Medulla oblongata (tissue), 1 donor: Measurements from ENCODE around the gene ADAMTSL1.
A peak's percentile ranks its signal among the peaks of the same experiment; 100 is the strongest.

Experiments
- DNase-seq: peaks from one replicate; pipeline ENCODE4 v3.0.0-alpha.2; 2015; ENCODE audit errors: extremely low spot score

ADAMTSL1 gene

DNA sequence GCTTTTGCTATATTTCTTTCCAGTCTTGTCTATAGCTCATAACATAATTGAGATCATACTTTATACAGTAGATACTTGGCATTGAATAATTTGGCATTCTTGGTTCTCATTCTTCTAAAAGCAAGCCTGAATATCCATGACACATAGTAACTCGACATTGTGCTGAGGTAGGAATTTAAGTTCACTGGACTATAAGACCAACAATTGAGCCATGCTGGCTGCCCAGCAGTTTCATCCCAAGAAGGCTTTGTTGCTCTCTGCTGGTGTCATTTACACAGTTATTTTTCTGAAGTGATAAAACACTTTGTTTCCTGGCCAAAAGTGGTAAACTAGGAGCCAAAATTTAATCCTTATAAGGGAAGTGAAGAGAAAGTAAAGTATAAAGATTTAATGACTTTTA lies 192.0 kb downstream of the ADAMTSL1 start:
- DNase-seq = no peak

DNA sequence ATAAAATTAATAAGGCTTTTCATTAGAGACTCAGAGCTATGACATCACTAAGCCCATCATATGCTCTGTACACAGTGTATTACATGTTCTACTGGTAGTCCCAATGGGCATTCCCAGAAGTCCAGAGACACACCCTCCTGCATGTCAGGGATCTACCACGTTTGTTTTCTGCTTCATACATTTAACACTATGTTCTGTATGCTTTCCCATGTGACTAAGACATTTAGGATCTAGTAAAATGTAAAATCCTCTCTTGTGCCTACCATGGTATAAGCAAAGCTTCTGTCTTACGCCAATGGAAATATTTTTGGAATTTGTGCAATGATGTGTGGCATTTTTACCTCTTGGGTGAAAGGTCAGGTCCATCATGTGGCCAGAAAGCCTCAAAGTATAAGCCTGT lies 192.4 kb downstream of the ADAMTSL1 start:
- no peak for DNase-seq

- DNase-seq = no peak
Measured at GRCh38 chr9:18666986-18667772, 193.2 kb downstream of the ADAMTSL1 start.

DNA sequence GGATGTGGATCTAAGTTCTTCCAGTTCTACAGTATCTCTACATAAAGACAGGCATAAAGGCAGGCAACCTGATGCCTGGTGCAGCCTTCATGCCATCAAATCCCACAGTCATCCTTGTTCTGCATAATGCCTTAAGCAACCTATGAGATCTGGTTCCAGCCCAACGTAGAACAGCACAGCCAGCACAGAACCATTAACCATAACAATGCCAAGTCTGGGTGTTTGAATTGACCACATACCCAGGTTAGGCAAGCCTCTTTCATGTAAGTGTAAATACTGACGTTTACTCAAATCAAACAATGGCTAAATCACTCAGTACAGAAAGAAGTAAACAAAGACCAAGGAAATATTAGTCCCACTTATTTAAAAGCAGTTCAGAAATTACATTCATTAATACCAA lies 195.0 kb downstream of the ADAMTSL1 start:
- DNase-seq = no peak

- DNase-seq = no peak
Measured at GRCh38 chr9:18672706-18673105, 198.8 kb downstream of the ADAMTSL1 start.

DNA sequence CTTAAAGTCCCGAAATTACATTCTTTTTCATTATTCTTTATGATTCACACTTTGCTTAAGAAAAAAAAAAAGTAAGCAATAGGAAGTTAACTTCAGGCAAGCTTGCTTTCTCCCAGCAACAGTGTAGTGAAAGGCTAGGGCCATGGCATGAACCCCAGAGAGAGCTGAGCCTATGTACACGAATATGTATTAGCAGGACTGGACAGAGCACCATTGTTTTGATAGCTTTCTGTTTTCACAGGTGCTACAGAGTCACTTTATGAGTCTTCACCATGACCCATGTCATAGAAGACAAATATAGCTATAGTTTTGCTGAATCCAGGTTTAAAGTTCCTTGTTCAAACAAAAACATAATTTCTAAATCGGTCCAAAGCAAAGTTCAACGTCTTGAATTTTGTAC lies 199.2 kb downstream of the ADAMTSL1 start:
- no peak for DNase-seq

DNA sequence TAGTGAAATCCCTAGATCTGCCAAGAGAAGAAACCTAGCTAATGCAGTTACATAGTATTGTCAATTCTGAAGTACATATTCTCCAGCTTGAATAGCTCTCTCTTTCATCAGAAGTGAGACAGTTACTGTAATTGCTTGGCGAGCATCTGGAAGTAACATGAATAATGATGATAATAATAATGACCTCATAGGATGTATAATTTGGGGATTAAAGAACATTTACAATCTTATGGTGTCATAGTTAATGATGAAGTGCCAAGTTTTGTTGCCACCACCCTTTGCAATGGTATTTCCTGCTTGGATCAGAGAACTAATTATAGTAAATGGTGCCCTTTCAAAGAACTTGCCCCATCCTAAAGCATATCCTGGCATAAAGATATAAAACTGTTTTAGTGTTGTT lies 201.4 kb downstream of the ADAMTSL1 start:
- DNase-seq = no peak

- DNase-seq = no peak
Measured at GRCh38 chr9:18675973-18676372, 202.0 kb downstream of the ADAMTSL1 start.

DNA sequence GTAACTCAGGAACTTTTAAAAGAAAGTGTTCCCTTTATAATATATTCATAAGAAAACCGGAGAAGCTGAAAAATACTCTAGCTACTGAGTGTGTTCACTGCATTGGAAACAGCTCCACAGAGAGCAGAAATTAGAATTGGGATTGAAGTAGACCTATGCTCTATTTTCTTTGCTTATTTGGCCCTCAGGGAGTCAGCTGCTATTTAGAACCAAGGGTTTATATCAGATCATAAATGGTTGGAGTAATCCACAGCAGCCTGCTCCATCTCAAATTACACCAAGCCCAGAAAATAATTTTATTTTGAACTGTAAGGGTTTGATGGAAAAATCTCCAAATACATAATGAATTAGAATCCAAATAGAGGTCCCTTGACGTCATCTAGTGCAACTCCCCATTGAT lies 202.6 kb downstream of the ADAMTSL1 start:
- DNase-seq = no peak

DNA sequence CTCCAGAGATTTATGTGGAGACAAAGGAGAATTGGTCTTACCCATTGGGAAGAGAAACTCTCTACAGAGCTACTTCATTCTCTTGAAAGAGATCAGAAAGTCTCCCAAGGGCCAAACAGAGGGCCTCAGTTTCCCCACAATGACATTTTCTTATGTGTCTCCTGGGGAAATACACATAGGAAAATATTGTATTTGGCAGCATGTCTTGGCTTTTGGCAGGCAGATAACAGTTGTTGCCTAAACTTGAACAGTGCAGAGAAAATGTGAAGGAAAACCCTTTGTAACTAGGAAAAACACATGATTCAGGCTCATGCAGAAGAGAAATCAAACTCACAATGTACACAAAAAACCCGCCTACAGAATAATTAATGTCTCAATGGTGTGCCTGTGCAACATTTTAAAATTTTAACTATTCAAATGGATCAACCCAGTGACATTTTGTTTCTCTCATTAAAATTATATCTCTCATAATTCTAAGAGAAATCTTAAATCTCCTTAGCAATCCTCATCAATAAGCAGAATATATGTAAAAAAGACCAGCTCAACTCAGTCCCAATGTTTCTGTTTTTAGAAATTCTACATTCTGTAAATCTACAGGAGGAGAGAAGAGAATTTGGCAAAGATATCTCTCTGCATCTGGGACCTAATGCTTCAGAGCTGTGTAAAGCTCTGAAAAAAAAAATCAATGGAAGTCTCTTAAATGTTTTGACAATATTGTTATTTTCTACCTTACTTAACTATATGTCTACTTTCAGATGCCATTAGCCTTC lies 205.1 kb downstream of the ADAMTSL1 start:
- no peak for DNase-seq

- no peak for DNase-seq
Measured at GRCh38 chr9:18682907-18683306, 209.0 kb downstream of the ADAMTSL1 start.

DNA sequence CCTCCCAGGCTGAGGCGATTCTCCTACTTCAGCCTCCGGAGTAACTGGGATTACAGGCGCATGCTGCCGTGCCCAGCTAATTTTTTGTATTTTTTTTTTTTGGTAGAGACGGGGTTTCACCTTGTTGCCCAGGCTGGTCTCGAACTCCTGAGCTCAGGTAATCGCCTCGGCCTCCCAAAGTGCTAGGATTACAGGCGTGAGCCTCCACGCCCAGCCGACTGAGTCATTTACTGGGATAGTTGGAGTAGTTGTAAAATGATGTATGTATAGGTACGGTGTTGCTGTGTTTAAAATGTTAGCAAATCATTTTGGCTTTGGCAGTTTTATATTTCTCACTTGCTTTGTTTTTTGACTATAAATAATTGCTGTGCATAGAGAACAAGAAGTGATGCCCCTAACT lies 209.4 kb downstream of the ADAMTSL1 start:
- no peak for DNase-seq

- DNase-seq = no peak
Measured at GRCh38 chr9:18683851-18684250, 209.9 kb downstream of the ADAMTSL1 start.

DNA sequence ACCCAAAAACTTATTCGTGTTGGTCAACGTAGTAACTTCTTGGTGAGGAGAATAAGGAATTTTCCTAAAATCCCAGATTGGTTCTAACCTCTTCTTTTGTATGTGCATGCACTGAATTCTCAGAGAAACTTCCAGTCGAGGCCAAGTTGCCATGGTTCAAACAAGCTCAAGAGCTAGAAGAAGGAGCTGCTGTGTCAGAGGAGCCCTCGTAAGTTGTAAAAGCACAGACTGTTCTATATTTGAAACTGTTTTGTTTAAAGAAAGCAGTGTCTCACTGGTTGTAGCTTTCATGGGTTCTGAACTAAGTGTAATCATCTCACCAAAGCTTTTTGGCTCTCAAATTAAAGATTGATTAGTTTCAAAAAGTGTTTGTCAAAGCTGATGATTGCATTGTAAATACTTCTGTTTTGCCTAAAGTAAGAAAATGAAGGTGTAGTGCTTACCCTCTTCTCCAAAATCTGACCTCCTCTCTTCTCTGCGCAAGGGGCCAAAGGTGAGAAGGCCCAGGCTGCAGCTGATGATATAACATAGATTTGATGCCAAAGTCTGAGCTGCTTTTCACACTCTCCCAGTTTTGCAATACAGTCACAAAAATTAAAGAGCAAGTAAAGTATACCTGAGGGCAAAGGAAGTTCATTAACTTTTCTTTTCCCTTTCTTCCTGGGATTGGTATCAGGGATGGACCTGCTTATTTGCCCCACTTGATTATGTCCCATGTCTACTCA lies 210.8 kb downstream of the ADAMTSL1 start:
- DNase-seq = peak; percentile 61

GRCh38 chr9:18688581-18689565 lies 214.9 kb downstream of the ADAMTSL1 start:
- no peak for DNase-seq

DNA sequence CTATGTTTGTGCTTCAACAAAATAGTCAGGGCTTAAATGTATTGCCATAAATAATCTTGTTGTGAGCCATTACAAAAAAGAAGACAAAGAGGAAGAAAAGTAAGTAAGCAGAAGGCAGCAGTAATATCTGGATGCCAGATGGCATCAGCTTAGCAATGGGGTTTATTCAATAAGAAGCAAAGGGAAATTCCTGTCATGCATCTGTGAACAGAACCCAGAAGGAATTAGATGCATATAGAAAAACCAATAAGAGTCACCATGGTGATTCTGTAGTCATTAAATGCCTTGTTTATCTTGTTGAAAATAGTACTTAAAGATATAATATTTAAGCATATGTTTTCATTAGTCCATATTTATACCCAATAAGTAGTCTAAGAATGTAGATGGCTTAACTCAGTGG lies 216.0 kb downstream of the ADAMTSL1 start:
- DNase-seq = no peak

DNA sequence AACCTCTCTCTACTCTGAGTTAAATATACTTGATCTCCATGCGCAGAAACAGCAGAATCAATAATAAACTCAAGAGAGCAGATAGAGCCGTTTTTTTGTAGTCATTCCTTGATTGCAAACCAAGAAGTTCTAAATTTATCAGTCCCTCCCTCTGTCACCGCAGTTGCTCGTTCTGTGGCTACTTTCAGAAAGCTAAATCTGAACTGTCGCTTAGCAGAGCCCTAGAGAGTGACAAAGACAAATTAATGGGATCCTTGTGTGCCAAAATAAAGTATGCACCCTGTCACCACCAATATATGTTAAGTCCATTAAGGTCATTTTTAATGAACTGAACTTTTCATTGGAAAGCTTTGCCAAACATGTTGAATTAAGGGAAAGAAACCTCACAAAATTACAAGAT lies 218.3 kb downstream of the ADAMTSL1 start:
- no peak for DNase-seq

- DNase-seq = no peak
Measured at GRCh38 chr9:18692962-18693361, 219.0 kb downstream of the ADAMTSL1 start.

DNA sequence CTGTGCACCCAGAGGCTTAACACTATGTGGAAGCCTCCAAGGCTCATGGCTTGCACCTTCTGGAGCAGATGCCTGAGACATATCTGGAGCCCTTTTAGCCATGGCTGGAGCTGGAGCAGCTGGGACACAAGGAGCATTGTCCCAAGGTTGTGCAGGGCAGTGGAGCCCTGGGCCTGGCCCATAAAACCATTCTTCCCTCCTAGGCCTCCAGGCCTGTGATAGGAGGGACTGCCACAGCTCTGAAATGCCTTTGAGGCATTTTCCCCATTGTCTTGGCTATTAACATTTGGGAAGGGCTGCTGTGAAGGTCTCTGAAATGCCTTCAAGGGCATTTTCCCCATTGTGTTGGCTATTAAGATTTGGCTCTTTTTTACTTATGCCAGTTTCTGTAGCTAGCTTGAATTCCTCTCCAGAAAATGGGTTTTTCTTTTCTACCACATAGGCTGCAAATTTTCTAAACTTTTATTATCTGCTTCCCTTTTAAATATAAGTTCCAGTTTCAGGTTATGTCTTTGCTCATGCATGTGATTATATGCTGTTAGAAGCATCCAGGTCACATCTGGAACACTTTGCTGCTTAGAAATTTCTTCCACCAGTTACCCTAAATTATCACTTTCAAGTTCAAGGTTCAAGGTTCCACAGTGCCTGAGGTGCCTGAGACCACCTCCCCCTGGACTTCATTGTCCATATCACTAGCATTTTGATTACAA lies 221.2 kb downstream of the ADAMTSL1 start:
- no peak for DNase-seq

- DNase-seq = peak; percentile 28
Measured at GRCh38 chr9:18698992-18699391, 225.0 kb downstream of the ADAMTSL1 start.

- DNase-seq = no peak
Measured at GRCh38 chr9:18699764-18700163, 225.8 kb downstream of the ADAMTSL1 start.
